Measurements from ENCODE around the gene GABRA4.

Gene GABRA4

DNA sequence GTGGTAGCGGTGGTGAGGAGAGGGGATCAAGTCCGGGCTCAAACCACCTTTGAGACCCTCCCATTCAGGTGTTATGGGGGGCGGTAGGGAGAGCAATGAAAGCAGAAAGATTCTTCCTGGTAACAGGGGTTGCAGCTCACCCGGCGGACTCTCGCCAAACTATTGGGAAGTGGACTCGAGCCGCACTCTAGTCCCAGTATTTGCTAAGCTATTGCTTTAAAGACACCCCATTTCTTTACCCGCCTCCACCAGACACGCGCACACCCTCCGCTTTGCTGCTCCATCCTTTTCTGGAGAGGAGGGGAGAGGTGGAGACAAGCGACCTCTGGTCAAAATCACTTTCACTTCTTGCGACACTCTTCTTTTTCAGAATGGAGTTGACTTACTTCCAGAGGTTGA is 625 bp upstream of the GABRA4 start:
- no peak for TF ChIP-seq POLR2A (IDR thresholded peaks at IDR 0.05; ENCODE audit: extremely low read depth, insufficient read length)
- TF ChIP-seq MYC (IDR thresholded peaks at IDR 0.05; ENCODE audit: low read depth, low read length): no peak
- TF ChIP-seq, protein P1, sequence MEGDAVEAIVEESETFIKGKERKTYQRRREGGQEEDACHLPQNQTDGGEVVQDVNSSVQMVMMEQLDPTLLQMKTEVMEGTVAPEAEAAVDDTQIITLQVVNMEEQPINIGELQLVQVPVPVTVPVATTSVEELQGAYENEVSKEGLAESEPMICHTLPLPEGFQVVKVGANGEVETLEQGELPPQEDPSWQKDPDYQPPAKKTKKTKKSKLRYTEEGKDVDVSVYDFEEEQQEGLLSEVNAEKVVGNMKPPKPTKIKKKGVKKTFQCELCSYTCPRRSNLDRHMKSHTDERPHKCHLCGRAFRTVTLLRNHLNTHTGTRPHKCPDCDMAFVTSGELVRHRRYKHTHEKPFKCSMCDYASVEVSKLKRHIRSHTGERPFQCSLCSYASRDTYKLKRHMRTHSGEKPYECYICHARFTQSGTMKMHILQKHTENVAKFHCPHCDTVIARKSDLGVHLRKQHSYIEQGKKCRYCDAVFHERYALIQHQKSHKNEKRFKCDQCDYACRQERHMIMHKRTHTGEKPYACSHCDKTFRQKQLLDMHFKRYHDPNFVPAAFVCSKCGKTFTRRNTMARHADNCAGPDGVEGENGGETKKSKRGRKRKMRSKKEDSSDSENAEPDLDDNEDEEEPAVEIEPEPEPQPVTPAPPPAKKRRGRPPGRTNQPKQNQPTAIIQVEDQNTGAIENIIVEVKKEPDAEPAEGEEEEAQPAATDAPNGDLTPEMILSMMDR (IDR thresholded peaks at IDR 0.05; ENCODE audit: low read depth, low read length): no peak
- TF ChIP-seq, protein P2, sequence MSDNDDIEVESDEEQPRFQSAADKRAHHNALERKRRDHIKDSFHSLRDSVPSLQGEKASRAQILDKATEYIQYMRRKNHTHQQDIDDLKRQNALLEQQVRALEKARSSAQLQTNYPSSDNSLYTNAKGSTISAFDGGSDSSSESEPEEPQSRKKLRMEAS (IDR thresholded peaks at IDR 0.05; ENCODE audit: low read depth, low read length): no peak
- H3K4me3 ChIP-seq (ENCODE audit: low read depth, low read length): no peak overlapping the region
- DNase-seq (ENCODE audit: low read depth): no peak

DNA sequence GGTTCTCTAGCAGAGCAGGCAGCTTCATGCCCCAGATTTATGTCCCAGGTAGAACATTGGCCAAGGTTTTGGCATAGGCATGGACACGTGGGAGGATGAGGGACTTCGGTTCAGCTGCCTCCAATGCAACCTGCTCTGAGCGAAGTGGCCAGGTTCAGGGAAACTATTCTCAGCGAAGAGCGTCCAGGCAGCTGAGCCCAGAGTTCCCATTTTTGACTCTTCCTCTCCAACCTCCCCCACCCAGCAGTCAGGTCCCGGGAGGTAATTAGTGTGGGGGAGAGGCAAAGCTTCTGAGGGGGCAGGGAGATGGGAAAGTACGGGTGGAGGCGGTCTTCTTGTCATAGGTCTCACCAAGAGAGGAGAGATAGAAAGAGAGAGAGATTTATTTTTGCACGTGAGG is 1.0 kb downstream of the GABRA4 start:
- H3K4me3 ChIP-seq (ENCODE audit: low read depth, low read length): no peak overlapping the region
- TF ChIP-seq, protein P1 (IDR thresholded peaks at IDR 0.05; ENCODE audit: low read depth, low read length): no peak
- TF ChIP-seq MYC (IDR thresholded peaks at IDR 0.05; ENCODE audit: low read depth, low read length) (no peak), POLR2A (IDR thresholded peaks at IDR 0.05; ENCODE audit: extremely low read depth, insufficient read length) (no peak)
- TF ChIP-seq, protein P2 (IDR thresholded peaks at IDR 0.05; ENCODE audit: low read depth, low read length): no peak
- no peak for DNase-seq (ENCODE audit: low read depth)

DNA sequence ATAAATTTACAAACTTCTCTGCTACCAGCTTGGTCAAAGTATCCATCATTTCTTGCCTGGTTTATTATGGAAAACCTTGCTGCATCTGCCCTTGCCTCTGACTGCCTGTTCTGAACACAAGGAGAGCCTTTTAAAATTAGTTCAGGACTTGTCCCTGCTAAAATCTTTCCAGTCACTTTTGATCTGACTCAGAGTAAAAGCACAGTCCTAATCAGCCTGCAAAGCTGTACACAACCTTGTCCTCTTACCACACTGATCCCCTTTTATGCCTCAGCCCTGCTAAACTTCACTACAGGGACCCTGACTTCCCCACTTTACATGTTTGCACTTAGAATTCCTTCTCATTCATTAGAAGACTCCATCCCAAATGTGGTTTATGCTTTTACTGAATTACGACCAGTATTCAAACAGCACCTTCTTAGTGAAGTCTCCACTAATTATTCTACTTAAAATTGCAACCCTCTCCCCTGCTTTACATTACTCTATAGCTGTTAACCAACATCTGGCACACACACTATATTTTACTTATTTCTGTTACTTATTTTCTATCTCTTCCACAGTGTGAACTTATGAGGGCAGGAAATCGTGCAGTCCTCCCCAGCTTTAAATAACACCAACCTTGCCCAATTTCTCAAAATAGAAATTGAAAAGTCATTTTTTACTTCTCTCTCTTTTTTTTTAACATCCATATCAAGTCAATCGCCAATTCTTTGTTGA is 6.3 kb downstream of the GABRA4 start:
- TF ChIP-seq, protein P2 (IDR thresholded peaks at IDR 0.05; ENCODE audit: low read depth, low read length): no peak
- no peak for TF ChIP-seq MYC (IDR thresholded peaks at IDR 0.05; ENCODE audit: low read depth, low read length)
- TF ChIP-seq POLR2A (IDR thresholded peaks at IDR 0.05; ENCODE audit: extremely low read depth, insufficient read length): no peak
- TF ChIP-seq, protein P1 (IDR thresholded peaks at IDR 0.05; ENCODE audit: low read depth, low read length): no peak
- no peak for DNase-seq (ENCODE audit: low read depth)
- H3K4me3 ChIP-seq (ENCODE audit: low read depth, low read length): no peak overlapping the region

DNA sequence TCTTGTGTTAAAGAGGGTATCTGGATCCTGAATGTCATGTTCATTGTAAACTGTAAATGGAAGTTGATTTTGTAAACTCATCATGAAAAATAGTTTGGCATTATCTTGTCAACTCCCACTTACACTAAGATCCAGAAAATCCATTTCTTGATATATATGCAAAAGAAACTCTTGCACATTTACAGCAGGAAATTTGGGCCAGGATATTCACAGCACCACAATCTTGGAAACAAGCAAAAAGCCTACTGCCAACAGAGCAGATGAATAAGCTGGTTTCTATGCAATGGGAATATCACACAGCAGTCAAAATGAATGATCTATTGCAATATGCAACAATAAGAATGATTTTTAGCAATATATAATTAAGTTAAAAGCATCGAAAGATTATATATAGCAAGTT is 8.6 kb downstream of the GABRA4 start:
- TF ChIP-seq MYC (IDR thresholded peaks at IDR 0.05; ENCODE audit: low read depth, low read length) (no peak), POLR2A (IDR thresholded peaks at IDR 0.05; ENCODE audit: extremely low read depth, insufficient read length) (no peak)
- TF ChIP-seq, protein P1 (IDR thresholded peaks at IDR 0.05; ENCODE audit: low read depth, low read length): no peak
- TF ChIP-seq, protein P2 (IDR thresholded peaks at IDR 0.05; ENCODE audit: low read depth, low read length): no peak

DNA sequence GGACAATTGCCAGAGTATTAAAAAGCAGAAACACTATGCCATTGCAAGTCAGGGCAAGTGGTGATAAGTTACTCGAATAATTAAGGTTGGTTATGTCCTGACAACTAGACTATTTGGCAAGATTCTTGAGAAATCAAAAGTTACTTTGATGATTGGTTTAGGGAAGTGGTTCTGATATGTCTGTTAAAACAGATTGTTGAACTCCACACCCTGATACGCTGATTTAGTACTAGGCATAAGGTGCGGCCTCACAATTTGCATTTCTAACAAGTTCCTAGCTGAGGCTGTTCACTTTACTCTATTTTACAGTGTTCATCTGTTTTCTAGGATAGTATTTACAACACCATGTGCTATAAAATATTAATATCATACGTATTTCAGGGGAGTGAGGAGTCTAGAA is 12.5 kb downstream of the GABRA4 start:
- DNase-seq (ENCODE audit: low read depth): no peak
- TF ChIP-seq POLR2A (IDR thresholded peaks at IDR 0.05; ENCODE audit: extremely low read depth, insufficient read length) (no peak), MYC (IDR thresholded peaks at IDR 0.05; ENCODE audit: low read depth, low read length) (no peak)
- TF ChIP-seq, protein P1 (IDR thresholded peaks at IDR 0.05; ENCODE audit: low read depth, low read length): no peak
- TF ChIP-seq, protein P2 (IDR thresholded peaks at IDR 0.05; ENCODE audit: low read depth, low read length): no peak
- H3K4me3 ChIP-seq (ENCODE audit: low read depth, low read length): no peak overlapping the region

More for the DNA sequence above, 8.6 kb downstream of the GABRA4 start:
- no peak for DNase-seq (ENCODE audit: low read depth)
- H3K4me3 ChIP-seq (ENCODE audit: low read depth, low read length): no peak overlapping the region

Measured in NB4 (cell line).